SK-N-SH (cell line): ENCODE results near the gene TRIP6. TPM values are rescaled to one million over a fixed set of nuclear protein-coding genes. Genes with fewer than 3 reads are reported as not detected.

Experiments used
- CTCF ChIA-PET: fragments of 300-600, 350-600 bp; formaldehyde crosslinking; extraction: SDS; loops from one replicate; lab custom pipeline; 2021; lab: Yijun Ruan, JAX
- POLR2A ChIA-PET: fragments of 350-600 bp; sonication (Branson Sonifier 250); formaldehyde crosslinking; extraction: SDS; loops from one replicate; lab custom pipeline; 2020; ENCODE audit warnings: antibody characterized with exemption, inconsistent platforms; lab: Yijun Ruan, JAX
- DNase-seq: peaks from one replicate; pipeline ENCODE4 v3.0.0; 2012
- H2AFZ ChIP-seq: fragments of 200-600 bp; sonication (generic); 2 replicates; pipeline ENCODE4 v1.8.1; 2016; ENCODE audit warnings: antibody characterized with exemption, mild to moderate bottlenecking, low read depth
- H3F3A ChIP-seq: fragments of 200-600 bp; sonication (generic); replicated peaks from 2 replicates; pipeline ENCODE3; 2016; ENCODE audit warnings: antibody characterized with exemption, mild to moderate bottlenecking; ENCODE audit not compliant: insufficient read depth
- H3K27ac ChIP-seq, 2 experiments: fragments of 200-500 bp in 1 of 2; fragments of 200-600 bp in 1 of 2; sonication (Bioruptor generic) in 1 of 2; sonication (generic), shearing (Covaris generic) in 1 of 2; 2 replicates each; pipeline versions ENCODE4 v1.5.1 to v1.6.1; 2014 to 2016; ENCODE audit warnings: low read depth in 2 of 2, inconsistent platforms in 1 of 2, low read length in 1 of 2, mild to moderate bottlenecking in 1 of 2, mixed read lengths in 1 of 2
- H3K27me3 ChIP-seq: fragments of 200-600 bp; sonication (generic), shearing (Covaris generic); 2 replicates; pipeline ENCODE4 v1.6.1; 2016; ENCODE audit warnings: mixed run types; ENCODE audit not compliant: insufficient read depth
- H3K36me3 ChIP-seq, 2 experiments: fragments of 200-500 bp in 1 of 2; fragments of 200-600 bp in 1 of 2; sonication (Bioruptor generic) in 1 of 2; sonication (generic) in 1 of 2; replicated peaks in 1 of 2; 2 replicates each; pipeline versions ENCODE3 to v1.5.1; 2014 to 2016; ENCODE audit warnings: low read length in 1 of 2, mild to moderate bottlenecking in 1 of 2; ENCODE audit not compliant: insufficient read depth in 2 of 2, control insufficient read depth in 1 of 2
- H3K4me1 ChIP-seq, 2 experiments: fragments of 200-500 bp in 1 of 2; fragments of 200-600 bp in 1 of 2; sonication (Bioruptor generic) in 1 of 2; sonication (generic), shearing (Covaris generic) in 1 of 2; 2 replicates each; pipeline versions ENCODE4 v1.5.1 to v1.6.1; 2014 to 2016; ENCODE audit warnings: low read depth in 1 of 2, low read length in 1 of 2, mixed run types in 1 of 2; ENCODE audit not compliant: insufficient read depth in 2 of 2, control insufficient read depth in 1 of 2
- H3K4me2 ChIP-seq: fragments of 200-600 bp; sonication (generic), shearing (Covaris generic); 2 replicates; pipeline ENCODE4 v1.6.1; 2017; ENCODE audit warnings: mixed run types
- H3K4me3 ChIP-seq, 2 experiments: fragments of 200-500 bp in 1 of 2; fragments of 200-600 bp in 1 of 2; sonication (Bioruptor generic) in 1 of 2; sonication (generic), shearing (Covaris generic) in 1 of 2; 2 replicates each; pipeline versions ENCODE4 v1.5.1 to v1.8.1; 2014 to 2016; ENCODE audit warnings: low read depth in 2 of 2, inconsistent platforms in 1 of 2, low read length in 1 of 2, mild to moderate bottlenecking in 1 of 2, mixed read lengths in 1 of 2, moderate library complexity in 1 of 2
- H3K79me2 ChIP-seq: fragments of 200-600 bp; sonication (generic); 2 replicates; pipeline ENCODE4 v1.8.1; 2017; ENCODE audit warnings: mild to moderate bottlenecking; ENCODE audit not compliant: insufficient read depth
- H3K9ac ChIP-seq: fragments of 200-600 bp; sonication (generic); 2 replicates; pipeline ENCODE4 v1.6.1; 2017; ENCODE audit warnings: mixed run types
- H3K9me2 ChIP-seq: fragments of 200-600 bp; sonication (generic); 2 replicates; pipeline ENCODE4 v1.6.1; 2017; ENCODE audit warnings: mixed run types
- H3K9me3 ChIP-seq: fragments of 200-600 bp; sonication (generic); 2 replicates; pipeline ENCODE4 v1.6.1; 2017; ENCODE audit warnings: mixed run types, mild to moderate bottlenecking, moderate library complexity
- H4K20me1 ChIP-seq: fragments of 200-600 bp; sonication (generic); 2 replicates; pipeline ENCODE4 v1.6.1; 2017; ENCODE audit warnings: mild to moderate bottlenecking, mixed run types; ENCODE audit not compliant: insufficient read depth
- CHD2 ChIP-seq: fragments of 150-350 bp; IDR thresholded peaks from 2 replicates; pipeline ENCODE4 v1.6.1; 2018; ENCODE audit warnings: low read length; ENCODE audit not compliant: partially characterized antibody
- EP300 ChIP-seq, 2 experiments: IDR thresholded peaks; 2 replicates each; pipeline versions ENCODE4 v1.4.0 to v1.6.1; 2012; ENCODE audit warnings: borderline replicate concordance in 1 of 2, low read depth in 1 of 2, low read length in 1 of 2
- EZH2phosphoT487 ChIP-seq: fragments of 200-600 bp; sonication (generic); IDR thresholded peaks from 2 replicates; pipeline ENCODE4 v1.6.1; 2017; ENCODE audit warnings: low read depth, mixed run types, mild to moderate bottlenecking, antibody characterized with exemption, moderate library complexity, borderline replicate concordance
- FOSL2 ChIP-seq: IDR thresholded peaks from 2 replicates; pipeline ENCODE4 v1.4.0; 2012; ENCODE audit warnings: low read depth, mild to moderate bottlenecking, moderate library complexity, borderline replicate concordance
- GABPA ChIP-seq: IDR thresholded peaks from 2 replicates; pipeline ENCODE4 v1.4.0; 2012; ENCODE audit warnings: low read depth, mild to moderate bottlenecking
- IRF3 ChIP-seq: fragments of 150-350 bp; IDR thresholded peaks from 2 replicates; pipeline ENCODE4 v1.6.1; 2016; ENCODE audit warnings: mild to moderate bottlenecking, low read depth, low read length
- JUND ChIP-seq: IDR thresholded peaks from 2 replicates; pipeline ENCODE4 v1.4.0; 2012
- MEF2A ChIP-seq: IDR thresholded peaks from 2 replicates; pipeline ENCODE4 v1.4.0; 2012; ENCODE audit warnings: low read depth, borderline replicate concordance
- MXI1 ChIP-seq: IDR thresholded peaks from 2 replicates; pipeline ENCODE4 v1.6.1; 2012; ENCODE audit warnings: mild to moderate bottlenecking, low read depth, low read length, improper control_type of control experiment
- NRF1 ChIP-seq: IDR thresholded peaks from 2 replicates; pipeline ENCODE4 v1.6.1; 2012; ENCODE audit warnings: low read depth, mild to moderate bottlenecking, low read length
- RFX5 ChIP-seq: IDR thresholded peaks from 2 replicates; pipeline ENCODE4 v1.6.1; 2012; ENCODE audit warnings: mild to moderate bottlenecking, improper control_type of control experiment, low read length
- RXRA ChIP-seq: IDR thresholded peaks from 2 replicates; pipeline ENCODE4 v1.4.0; 2012; ENCODE audit warnings: low read depth, mild to moderate bottlenecking, borderline replicate concordance
- SIN3A ChIP-seq: IDR thresholded peaks from 2 replicates; pipeline ENCODE4 v1.6.1; 2012; ENCODE audit warnings: low read depth, mild to moderate bottlenecking, low read length, moderate library complexity, borderline replicate concordance
- SMC3 ChIP-seq: IDR thresholded peaks from 2 replicates; pipeline ENCODE4 v1.6.1; 2012; ENCODE audit warnings: low read depth, low read length, improper control_type of control experiment
- TAF1 ChIP-seq: IDR thresholded peaks from 2 replicates; pipeline ENCODE4 v1.6.1; 2012; ENCODE audit warnings: low read depth, mild to moderate bottlenecking, low read length, moderate library complexity, borderline replicate concordance
- TCF12 ChIP-seq: IDR thresholded peaks from 2 replicates; pipeline ENCODE4 v1.4.0; 2012
- YY1 ChIP-seq: IDR thresholded peaks from 2 replicates; pipeline ENCODE4 v1.4.0; 2012; ENCODE audit warnings: low read depth, mild to moderate bottlenecking
- WGBS: methylation state at CpG from one replicate; pipeline ENCODE4 v1.1.6; 2017; ENCODE audit warnings: low lambda C conversion rate; 5-methylcytosine and 5-hydroxymethylcytosine counted together
- polyA plus RNA-seq, 3 experiments: library from polyadenylated mRNA; depleted of rRNA; stranded (reverse); fragments of >200 nt; gene quantifications; 2 replicates each; pipeline ENCODE4 v1.2.3, GENCODE V29; 2012
- TF ChIP-seq, protein P1 (sequence below): IDR thresholded peaks from 2 replicates; pipeline ENCODE4 v1.4.0; 2012; ENCODE audit warnings: low read depth
- TF ChIP-seq, protein P2 (sequence below): IDR thresholded peaks from 2 replicates; pipeline ENCODE4 v1.4.0; 2012; ENCODE audit warnings: low read depth, borderline replicate concordance
- TF ChIP-seq, protein P3 (sequence below): IDR thresholded peaks from 2 replicates; pipeline ENCODE4 v1.6.1; 2012; ENCODE audit warnings: mild to moderate bottlenecking, low read depth, low read length, moderate library complexity

The TRIP6 gene
- polyA plus RNA-seq, 1 of the 3 experiments (the other 2 are of a cell fraction), result 6.5 TPM

DNA sequence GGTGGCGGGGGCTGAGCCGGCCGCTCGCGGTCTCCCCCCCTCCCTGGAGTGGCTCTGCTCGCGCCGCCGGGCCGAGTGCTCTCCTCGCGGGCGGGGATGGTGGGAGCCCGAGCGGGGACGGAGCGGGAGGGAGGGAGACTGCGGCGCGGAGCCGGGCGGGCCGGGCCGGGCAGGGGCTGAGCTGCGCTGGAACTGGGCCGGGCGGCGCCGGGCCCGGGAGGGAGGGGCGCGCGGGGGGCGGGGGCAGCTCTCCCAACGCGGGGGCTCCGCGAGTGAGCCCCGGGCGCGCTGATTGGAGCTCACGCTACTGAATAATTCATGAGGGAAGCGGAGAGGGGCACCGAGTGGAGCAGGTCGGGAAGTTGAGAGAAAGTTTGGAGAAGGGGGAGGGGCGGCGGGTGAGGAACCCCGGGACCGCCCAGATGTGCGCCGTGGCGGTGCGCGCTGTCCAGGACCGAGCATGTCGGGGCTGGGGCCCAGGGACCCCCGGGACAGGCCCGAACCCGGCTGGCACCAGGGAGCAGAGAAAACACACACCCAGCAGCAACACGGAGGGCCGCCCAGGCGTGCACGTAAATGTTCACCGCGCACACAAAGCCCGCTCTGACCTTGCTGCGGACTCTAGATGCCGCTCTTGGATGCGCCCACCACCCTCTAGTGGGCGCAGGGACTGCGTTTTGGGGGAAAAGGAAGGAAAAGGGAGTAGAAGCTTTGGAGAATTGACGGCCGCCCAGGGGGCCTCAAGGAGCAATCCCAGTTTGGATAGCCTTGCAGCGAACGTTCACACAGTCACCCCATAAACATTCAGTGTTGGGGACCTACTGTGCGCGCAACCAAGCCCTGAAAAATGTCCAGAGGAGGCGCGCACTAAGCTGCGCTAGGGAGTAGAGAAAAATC lies 39.6 kb upstream of the TRIP6 start, which contains the start of gene EPHB4 (continued):
- TF ChIP-seq SMC3, result peak; percentile 52
- TF ChIP-seq JUND, result no peak
- no peak; the same call in 1 of the 2 replicates for TF ChIP-seq YY1
- TF ChIP-seq GABPA, result no peak
- TF ChIP-seq, protein P1, sequence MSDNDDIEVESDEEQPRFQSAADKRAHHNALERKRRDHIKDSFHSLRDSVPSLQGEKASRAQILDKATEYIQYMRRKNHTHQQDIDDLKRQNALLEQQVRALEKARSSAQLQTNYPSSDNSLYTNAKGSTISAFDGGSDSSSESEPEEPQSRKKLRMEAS, result peak; percentile 37; the same call in 1 of the 2 replicates
- peak; percentile 48; the same call in 1 of the 2 replicates for TF ChIP-seq TAF1
- no peak for TF ChIP-seq EZH2phosphoT487
- TF ChIP-seq RXRA, result no peak
- TF ChIP-seq MXI1, result peak; percentile 38; the same call in 1 of the 2 replicates
- TF ChIP-seq TCF12, result peak; percentile 28; the same call in 1 of the 2 replicates
- no peak for TF ChIP-seq CHD2
- no peak for TF ChIP-seq FOSL2
- TF ChIP-seq, protein P2, sequence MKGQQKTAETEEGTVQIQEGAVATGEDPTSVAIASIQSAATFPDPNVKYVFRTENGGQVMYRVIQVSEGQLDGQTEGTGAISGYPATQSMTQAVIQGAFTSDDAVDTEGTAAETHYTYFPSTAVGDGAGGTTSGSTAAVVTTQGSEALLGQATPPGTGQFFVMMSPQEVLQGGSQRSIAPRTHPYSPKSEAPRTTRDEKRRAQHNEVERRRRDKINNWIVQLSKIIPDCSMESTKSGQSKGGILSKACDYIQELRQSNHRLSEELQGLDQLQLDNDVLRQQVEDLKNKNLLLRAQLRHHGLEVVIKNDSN, result no peak
- TF ChIP-seq, all 33 proteins: peak for 12

- no peak overlapping the region for H3K27ac ChIP-seq
- CTCF ChIA-PET, result interaction anchor here (1.3 to 17.1 kb wide), 8 partner anchors 13 to 128 kb away, joined by 3 to 220 read pairs (median 12); partner anchors contain the start of gene SLC12A9
- no peaks in the 10 kb centered on the region for H3K9me2 ChIP-seq
- H3K27me3 ChIP-seq, result no peaks in the 10 kb centered on the region
- no peaks in the 10 kb centered on the region for H3K36me3 ChIP-seq
- WGBS, result 85% methylated on average over 19 of the region's 20 CpGs
- H3K79me2 ChIP-seq, result peaks cover 28% of the 10 kb centered on the region
- DNase-seq, result peak; percentile 36
- peaks cover 19% of the 10 kb centered on the region for H4K20me1 ChIP-seq
- H3K9ac ChIP-seq, result no peak overlapping the region
- H3K4me2 ChIP-seq, result 0 out of 2 replicates have a peak overlapping the region, but pooled peaks have one; percentile 95
- POLR2A ChIA-PET, result interaction anchor here (0.6 to 1.8 kb wide), 4 partner anchors 63 to 243 kb away, joined by 3 to 8 read pairs (median 4); partner anchors contain the start of genes FBXO24, LRCH4 and POP7
- no peaks in the 10 kb centered on the region for H3K9me3 ChIP-seq
- peaks cover 6 to 22% of the 10 kb centered on the region in 2 experiments; a peak in 2 of 4 replicates for H3K4me1 ChIP-seq
- TF ChIP-seq SIN3A, result no peak
- no peak for TF ChIP-seq RFX5
- TF ChIP-seq NRF1, result no peak
- TF ChIP-seq, protein P2, result no peak
- TF ChIP-seq MEF2A, result no peak
- TF ChIP-seq IRF3, result no peak
- TF ChIP-seq, protein P3, sequence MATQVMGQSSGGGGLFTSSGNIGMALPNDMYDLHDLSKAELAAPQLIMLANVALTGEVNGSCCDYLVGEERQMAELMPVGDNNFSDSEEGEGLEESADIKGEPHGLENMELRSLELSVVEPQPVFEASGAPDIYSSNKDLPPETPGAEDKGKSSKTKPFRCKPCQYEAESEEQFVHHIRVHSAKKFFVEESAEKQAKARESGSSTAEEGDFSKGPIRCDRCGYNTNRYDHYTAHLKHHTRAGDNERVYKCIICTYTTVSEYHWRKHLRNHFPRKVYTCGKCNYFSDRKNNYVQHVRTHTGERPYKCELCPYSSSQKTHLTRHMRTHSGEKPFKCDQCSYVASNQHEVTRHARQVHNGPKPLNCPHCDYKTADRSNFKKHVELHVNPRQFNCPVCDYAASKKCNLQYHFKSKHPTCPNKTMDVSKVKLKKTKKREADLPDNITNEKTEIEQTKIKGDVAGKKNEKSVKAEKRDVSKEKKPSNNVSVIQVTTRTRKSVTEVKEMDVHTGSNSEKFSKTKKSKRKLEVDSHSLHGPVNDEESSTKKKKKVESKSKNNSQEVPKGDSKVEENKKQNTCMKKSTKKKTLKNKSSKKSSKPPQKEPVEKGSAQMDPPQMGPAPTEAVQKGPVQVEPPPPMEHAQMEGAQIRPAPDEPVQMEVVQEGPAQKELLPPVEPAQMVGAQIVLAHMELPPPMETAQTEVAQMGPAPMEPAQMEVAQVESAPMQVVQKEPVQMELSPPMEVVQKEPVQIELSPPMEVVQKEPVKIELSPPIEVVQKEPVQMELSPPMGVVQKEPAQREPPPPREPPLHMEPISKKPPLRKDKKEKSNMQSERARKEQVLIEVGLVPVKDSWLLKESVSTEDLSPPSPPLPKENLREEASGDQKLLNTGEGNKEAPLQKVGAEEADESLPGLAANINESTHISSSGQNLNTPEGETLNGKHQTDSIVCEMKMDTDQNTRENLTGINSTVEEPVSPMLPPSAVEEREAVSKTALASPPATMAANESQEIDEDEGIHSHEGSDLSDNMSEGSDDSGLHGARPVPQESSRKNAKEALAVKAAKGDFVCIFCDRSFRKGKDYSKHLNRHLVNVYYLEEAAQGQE, result no peak
- TF ChIP-seq FOSL2, result no peak
- TF ChIP-seq TCF12, result no peak
- TF ChIP-seq EP300 (IDR thresholded peaks at IDR 0.05; ENCODE audit: borderline replicate concordance in 1 of 2, low read depth in 1 of 2, low read length in 1 of 2), result no peak
- TF ChIP-seq CHD2, result no peak
- TF ChIP-seq, protein P1, result no peak
- no peak overlapping the region for H2AFZ ChIP-seq
- no peak overlapping the region for H3K4me3 ChIP-seq
- H3F3A ChIP-seq, result peaks cover 5% of the 10 kb centered on the region
Measured at GRCh38 chr7:100829150-100829716, 38.0 kb upstream of the TRIP6 start.
